IMR-90 (cell line): Measurements from ENCODE around the gene PCDHGA8. TPM values are rescaled to one million over a fixed set of nuclear protein-coding genes. Genes with fewer than 3 reads are reported as not detected.

ENCODE experiments used
- ATAC-seq: fragments of 200-7000 bp; cut with Tn5 transposase; 2 replicates; pipeline ENCODE4 v1.9.1; 2020; ENCODE audit warnings: low read depth, mild to moderate bottlenecking, moderate library complexity
- BruUV-seq: library from RNA; stranded (reverse); fragments of 400-500 nt; replicated peaks from 2 replicates; lab custom pipeline; 2021; lab: Mats Ljungman, UMichigan
- CTCF ChIA-PET: fragments of 300-600 bp; formaldehyde crosslinking; extraction: SDS; loops from one replicate; lab custom pipeline; 2021; ENCODE audit warnings: antibody characterized with exemption; lab: Yijun Ruan, JAX
- POLR2A ChIA-PET: fragments of 300-600 bp; sonication (Branson Sonifier 250); formaldehyde crosslinking; loops from one replicate; lab custom pipeline; 2022; ENCODE audit warnings: antibody characterized with exemption; ENCODE audit not compliant: unreplicated experiment; lab: Charles Lee
- DNase-seq: peaks from one replicate; pipeline ENCODE4 v3.0.0; 2013
- H2AFZ ChIP-seq: replicated peaks from 2 replicates; pipeline ENCODE3; 2013; ENCODE audit warnings: low read length, mild to moderate bottlenecking; ENCODE audit not compliant: poor library complexity
- H2AK5ac ChIP-seq: 2 replicates; pipeline ENCODE4 v1.6.1; 2013; ENCODE audit warnings: low read depth, low read length, inconsistent platforms
- H2AK9ac ChIP-seq: replicated peaks from 2 replicates; pipeline ENCODE3; 2013; ENCODE audit warnings: mild to moderate bottlenecking, low read depth, low read length, moderate library complexity; ENCODE audit not compliant: poor library complexity
- H2BK120ac ChIP-seq: 2 replicates; pipeline ENCODE4 v1.6.1; 2013; ENCODE audit warnings: low read depth, low read length, inconsistent platforms
- H2BK15ac ChIP-seq: 3 replicates; pipeline ENCODE4 v1.6.1; 2013; ENCODE audit warnings: low read depth, low read length, inconsistent platforms
- H2BK20ac ChIP-seq: 2 replicates; pipeline ENCODE4 v1.6.1; 2013; ENCODE audit warnings: low read depth, mild to moderate bottlenecking, inconsistent platforms, low read length, moderate library complexity
- H2BK5ac ChIP-seq: 2 replicates; pipeline ENCODE4 v1.6.1; 2013; ENCODE audit warnings: mild to moderate bottlenecking, low read depth, low read length, inconsistent platforms; ENCODE audit not compliant: poor library complexity, severe bottlenecking
- H3K14ac ChIP-seq: replicated peaks from 2 replicates; pipeline ENCODE4 v1.6.1; 2013; ENCODE audit warnings: low read depth, low read length, inconsistent platforms
- H3K18ac ChIP-seq: 2 replicates; pipeline ENCODE4 v1.6.1; 2013; ENCODE audit warnings: low read depth, low read length, control low read depth
- H3K23ac ChIP-seq: 2 replicates; pipeline ENCODE4 v1.6.1; 2013; ENCODE audit warnings: low read depth, low read length, inconsistent platforms
- H3K27ac ChIP-seq: 2 replicates; pipeline ENCODE4 v1.5.1; 2013; ENCODE audit warnings: mild to moderate bottlenecking, control low read depth, low read length; ENCODE audit not compliant: insufficient read depth
- H3K27me3 ChIP-seq: 2 replicates; pipeline ENCODE4 v1.6.1; 2013; ENCODE audit warnings: low read length; ENCODE audit not compliant: control insufficient read depth, insufficient read depth
- H3K36me3 ChIP-seq: 2 replicates; pipeline ENCODE4 v1.6.1; 2013; ENCODE audit warnings: low read length, mixed read lengths; ENCODE audit not compliant: control insufficient read depth, insufficient read depth
- H3K4ac ChIP-seq: 2 replicates; pipeline ENCODE4 v1.6.1; 2013; ENCODE audit warnings: low read depth, low read length, inconsistent platforms
- H3K4me1 ChIP-seq: 2 replicates; pipeline ENCODE4 v1.6.1; 2013; ENCODE audit warnings: low read length, mixed read lengths; ENCODE audit not compliant: control insufficient read depth, insufficient read depth
- H3K4me2 ChIP-seq: 2 replicates; pipeline ENCODE4 v1.6.1; 2013; ENCODE audit warnings: low read depth, mild to moderate bottlenecking, control low read depth, low read length, moderate library complexity
- H3K4me3 ChIP-seq: 2 replicates; pipeline ENCODE4 v1.5.1; 2013; ENCODE audit warnings: low read depth, mild to moderate bottlenecking, control low read depth, low read length, moderate library complexity; ENCODE audit not compliant: insufficient read depth
- H3K56ac ChIP-seq: 2 replicates; pipeline ENCODE4 v1.6.1; 2013; ENCODE audit warnings: low read length, inconsistent platforms; ENCODE audit not compliant: insufficient read depth; ENCODE audit errors: extremely low read depth
- H3K79me1 ChIP-seq, 2 experiments: 2 replicates each; pipeline ENCODE4 v1.6.1; 2013; ENCODE audit warnings: low read length in 2 of 2, inconsistent platforms in 1 of 2, low read depth in 1 of 2
- H3K9ac ChIP-seq: 2 replicates; pipeline ENCODE4 v1.6.1; 2013; ENCODE audit warnings: low read depth, low read length, control low read depth
- H3K9me1 ChIP-seq: 2 replicates; pipeline ENCODE4 v1.6.1; 2013; ENCODE audit warnings: low read length, inconsistent platforms; ENCODE audit not compliant: insufficient read depth
- H3K9me3 ChIP-seq: 2 replicates; pipeline ENCODE4 v1.6.1; 2013; ENCODE audit warnings: low read length; ENCODE audit not compliant: control insufficient read depth, insufficient read depth
- H4K20me1 ChIP-seq: 2 replicates; pipeline ENCODE4 v1.6.1; 2013; ENCODE audit warnings: low read length, inconsistent platforms; ENCODE audit not compliant: insufficient read depth
- H4K5ac ChIP-seq: 2 replicates; pipeline ENCODE4 v1.6.1; 2013; ENCODE audit warnings: mild to moderate bottlenecking, low read depth, low read length, control low read depth
- H4K8ac ChIP-seq, 2 experiments: 2 replicates each; pipeline ENCODE4 v1.6.1; 2013; ENCODE audit warnings: low read depth in 2 of 2, low read length in 2 of 2, control low read depth in 1 of 2, inconsistent platforms in 1 of 2
- H4K91ac ChIP-seq: 2 replicates; pipeline ENCODE4 v1.6.1; 2013; ENCODE audit warnings: low read depth, low read length, inconsistent platforms; ENCODE audit not compliant: insufficient read depth
- CHD1 ChIP-seq: IDR thresholded peaks from 2 replicates; pipeline ENCODE4 v1.6.1; 2012; ENCODE audit warnings: low read depth, low read length, improper control_type of control experiment
- RAD21 ChIP-seq: IDR thresholded peaks from 2 replicates; pipeline ENCODE4 v1.6.1; 2012; ENCODE audit warnings: low read length, improper control_type of control experiment
- WGBS, 2 experiments: methylation state at CpG; one replicate each; pipeline versions ENCODE4 v1.1.5 to v1.1.7; 2013; ENCODE audit warnings: missing lambda C conversion rate in 2 of 2; ENCODE audit not compliant: insufficient read length in 1 of 2; ENCODE audit errors: extremely low coverage in 2 of 2; 5-methylcytosine and 5-hydroxymethylcytosine counted together
- dilution Hi-C: fragments of 300-500 bp; cut with HindIII; formaldehyde crosslinking; loops from one replicate; pipeline ENCODE4 v1.14.3; 2018; ENCODE audit warnings: low sequenced_read_pairs; ENCODE audit not compliant: unreplicated experiment
- in situ Hi-C: fragments of 300-500 bp; cut with MboI; formaldehyde crosslinking; loops from 3 replicates; pipeline ENCODE4 v1.14.3; 2019; ENCODE audit warnings: low sequenced_read_pairs, inconsistent platforms, mixed read lengths
- intact Hi-C: fragments of 100-400 bp; cut with micrococcal nuclease; formaldehyde crosslinking; loops from 2 replicates; pipeline ENCODE4 v1.10.0; 2022
- polyA plus RNA-seq, 3 experiments: library from polyadenylated mRNA; depleted of rRNA; stranded (reverse); fragments of >200 nt; gene quantifications; 2 replicates each; pipeline ENCODE4 v1.2.3, GENCODE V29; 2012; ENCODE audit warnings: low replicate concordance in 1 of 3
- total RNA-seq: library from RNA; depleted of rRNA; stranded (reverse); fragments of >200 nt; gene quantifications from 2 replicates; pipeline ENCODE4 v1.2.3, GENCODE V29; 2012
- TF ChIP-seq, protein P1 (sequence below): conservative IDR thresholded peaks from 2 replicates; pipeline ENCODE4 v1.5.1; 2012; ENCODE audit warnings: mild to moderate bottlenecking, low read depth, low read length, improper control_type of control experiment

Gene PCDHGA8
- total and polyA plus RNA-seq, 2 of the 4 experiments (the other 2 are of a cell fraction), result 0.89 to 2.0 TPM

DNA sequence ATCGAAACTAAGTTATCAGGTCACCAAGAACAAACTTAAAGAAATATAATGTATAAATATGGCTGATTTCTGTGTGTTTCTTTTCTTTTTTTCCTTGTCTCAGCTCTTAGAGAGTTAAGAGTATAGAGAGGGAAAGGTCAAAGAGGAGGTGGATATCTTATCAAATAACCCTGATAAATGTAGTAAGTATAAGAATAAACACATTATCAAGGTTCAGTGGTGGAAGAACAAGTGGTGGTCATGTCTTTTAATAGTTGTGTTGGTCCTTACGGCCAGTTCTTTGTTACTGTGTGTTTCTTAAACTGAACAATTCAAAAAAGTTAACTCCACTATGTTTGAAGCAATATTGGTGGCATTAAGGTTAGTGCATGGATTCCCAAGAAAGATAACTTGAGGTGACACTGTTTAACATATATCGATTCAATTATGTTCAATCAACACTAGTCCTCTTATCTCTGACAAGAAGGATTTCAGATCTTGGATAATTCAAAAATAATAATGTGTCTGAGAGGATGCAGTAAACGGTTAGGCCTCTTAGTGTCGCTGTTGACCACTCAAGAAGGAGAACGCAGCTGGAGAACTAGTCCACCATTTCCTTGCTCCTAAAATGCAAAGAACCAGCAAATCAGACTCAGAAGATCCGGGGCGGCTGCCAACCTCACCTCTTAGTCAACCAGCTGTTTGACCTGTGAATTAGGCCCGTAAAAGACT lies 49.0 kb upstream of the PCDHGA8 start, which contains the start of gene PCDHGA3:
PCDHGA3 (plus strand) TSS at position 588 of the 711 bp plus-strand sequence. CDS start 205 bp downstream, outside the sequence.
- no peak within 1 kb of the TSS for H4K91ac ChIP-seq
- ChIA-PET POLR2A (interaction anchor here (0.6 kb wide), 1 partner anchor 653 kb away, joined by 4 read pairs; no protein-coding TSS in a partner anchor), CTCF (interaction anchor here (1.0 kb wide), 1 partner anchor 224 kb away, joined by 4 read pairs; no protein-coding TSS in a partner anchor)
- no peak within 1 kb of the TSS; the same call in 1 of the 2 replicates for H3K23ac ChIP-seq
- intact Hi-C loops (no loop called here), dilution Hi-C loops (no loop called here), in situ Hi-C loops (no loop called here)
- no peak within 1 kb of the TSS for H2AK9ac ChIP-seq
- H3K4ac ChIP-seq, result no peak within 1 kb of the TSS
- H3K27me3 ChIP-seq, result no peaks in the 10 kb centered on the region; the same call in 1 of the 2 replicates
- 0 out of 2 replicates have a peak within 1 kb of the TSS, but pooled peaks have one; percentile 3 for H3K14ac ChIP-seq
- no peak within 1 kb of the TSS for H2BK5ac ChIP-seq
- H4K8ac ChIP-seq, result peak within 1 kb of the TSS in 1 of 2 experiments; percentile 53; a peak in 1 of 4 replicates
- H3K56ac ChIP-seq, result no peak within 1 kb of the TSS
- no peaks in the 10 kb centered on the region for H3K9me1 ChIP-seq
- peak; percentile 71 for DNase-seq
- BruUV-seq, result no TSS peak
- H3K9ac ChIP-seq, result peak within 1 kb of the TSS; percentile 21
- peaks cover 4% of the 10 kb centered on the region; the same call in 1 of the 2 replicates for H3K36me3 ChIP-seq
- H4K20me1 ChIP-seq, result no peaks in the 10 kb centered on the region
- H2AK5ac ChIP-seq, result no peak within 1 kb of the TSS
- WGBS, 2 experiments, result no CpG with 5 or more reads among the region's 9 CpGs
- no peaks in the 10 kb centered on the region for H3K4me1 ChIP-seq
- H3K27ac ChIP-seq, result peak within 1 kb of the TSS; percentile 44
- peak within 1 kb of the TSS; percentile 87 for H2AFZ ChIP-seq
- H3K4me2 ChIP-seq, result peak within 1 kb of the TSS; percentile 58; the same call in 1 of the 2 replicates
- H2BK20ac ChIP-seq, result no peak within 1 kb of the TSS
- H2BK15ac ChIP-seq, result no peak within 1 kb of the TSS
- H4K5ac ChIP-seq, result peak within 1 kb of the TSS; percentile 12; the same call in 1 of the 2 replicates
- no peak within 1 kb of the TSS for H2BK120ac ChIP-seq
- peaks cover 47% of the 10 kb centered on the region for H3K9me3 ChIP-seq
- peak within 1 kb of the TSS; percentile 48 for H3K4me3 ChIP-seq
- peak within 1 kb of the TSS; percentile 51; the same call in 1 of the 2 replicates for H3K18ac ChIP-seq
- H3K79me1 ChIP-seq, result no peaks in the 10 kb centered on the region
- TF ChIP-seq, protein P1, sequence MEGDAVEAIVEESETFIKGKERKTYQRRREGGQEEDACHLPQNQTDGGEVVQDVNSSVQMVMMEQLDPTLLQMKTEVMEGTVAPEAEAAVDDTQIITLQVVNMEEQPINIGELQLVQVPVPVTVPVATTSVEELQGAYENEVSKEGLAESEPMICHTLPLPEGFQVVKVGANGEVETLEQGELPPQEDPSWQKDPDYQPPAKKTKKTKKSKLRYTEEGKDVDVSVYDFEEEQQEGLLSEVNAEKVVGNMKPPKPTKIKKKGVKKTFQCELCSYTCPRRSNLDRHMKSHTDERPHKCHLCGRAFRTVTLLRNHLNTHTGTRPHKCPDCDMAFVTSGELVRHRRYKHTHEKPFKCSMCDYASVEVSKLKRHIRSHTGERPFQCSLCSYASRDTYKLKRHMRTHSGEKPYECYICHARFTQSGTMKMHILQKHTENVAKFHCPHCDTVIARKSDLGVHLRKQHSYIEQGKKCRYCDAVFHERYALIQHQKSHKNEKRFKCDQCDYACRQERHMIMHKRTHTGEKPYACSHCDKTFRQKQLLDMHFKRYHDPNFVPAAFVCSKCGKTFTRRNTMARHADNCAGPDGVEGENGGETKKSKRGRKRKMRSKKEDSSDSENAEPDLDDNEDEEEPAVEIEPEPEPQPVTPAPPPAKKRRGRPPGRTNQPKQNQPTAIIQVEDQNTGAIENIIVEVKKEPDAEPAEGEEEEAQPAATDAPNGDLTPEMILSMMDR, result peak; percentile 57
- TF ChIP-seq CHD1 (no peak), RAD21 (peak; percentile 49)
- peak; percentile 71 for ATAC-seq
